H9 (cell line): ENCODE measurements around the gene MDH1. TPM values are rescaled to one million over a fixed set of nuclear protein-coding genes. Genes with fewer than 3 reads are reported as not detected.

Source experiments
- DNase-seq: peaks from one replicate; pipeline ENCODE4 v3.0.0-alpha.2; 2017
- H2AFZ ChIP-seq: one replicate; pipeline ENCODE4 v1.6.1; 2013; ENCODE audit warnings: mild to moderate bottlenecking, low read length, control low read depth, moderate library complexity
- H2AK5ac ChIP-seq: 2 replicates; pipeline ENCODE4 v1.6.1; 2013; ENCODE audit warnings: low read length, control low read depth, mixed read lengths; ENCODE audit not compliant: insufficient read length
- H2BK120ac ChIP-seq: one replicate; pipeline ENCODE4 v1.6.1; 2013; ENCODE audit warnings: low read depth, mild to moderate bottlenecking, low read length, control low read depth, inconsistent platforms; ENCODE audit not compliant: poor library complexity, severe bottlenecking
- H2BK12ac ChIP-seq: 2 replicates; pipeline ENCODE4 v1.6.1; 2013; ENCODE audit warnings: low read length, control low read depth, mixed read lengths, low read depth; ENCODE audit not compliant: insufficient read length
- H2BK15ac ChIP-seq: 2 replicates; pipeline ENCODE4 v1.6.1; 2013; ENCODE audit warnings: low read depth, low read length, control low read depth
- H2BK20ac ChIP-seq: one replicate; pipeline ENCODE4 v1.6.1; 2013; ENCODE audit warnings: low read depth, mild to moderate bottlenecking, low read length, control low read depth, inconsistent platforms; ENCODE audit not compliant: poor library complexity, severe bottlenecking
- H2BK5ac ChIP-seq: 2 replicates; pipeline ENCODE4 v1.6.1; 2013; ENCODE audit warnings: low read length, control low read depth, mixed read lengths; ENCODE audit not compliant: insufficient read length
- H3K14ac ChIP-seq: 2 replicates; pipeline ENCODE4 v1.6.1; 2013; ENCODE audit warnings: low read length, control low read depth; ENCODE audit not compliant: insufficient read depth
- H3K18ac ChIP-seq: 2 replicates; pipeline ENCODE4 v1.6.1; 2013; ENCODE audit warnings: low read depth, mild to moderate bottlenecking, mixed read lengths, low read length, control low read depth; ENCODE audit not compliant: insufficient read length
- H3K23ac ChIP-seq: 2 replicates; pipeline ENCODE4 v1.6.1; 2013; ENCODE audit warnings: low read length, control low read depth, mixed read lengths, low read depth; ENCODE audit not compliant: insufficient read length
- H3K23me2 ChIP-seq: 2 replicates; pipeline ENCODE4 v1.6.1; 2013; ENCODE audit warnings: low read depth, mild to moderate bottlenecking, mixed read lengths, low read length, control low read depth; ENCODE audit not compliant: insufficient read length, poor library complexity, severe bottlenecking
- H3K27ac ChIP-seq: 2 replicates; pipeline ENCODE4 v1.5.1; 2013; ENCODE audit warnings: low read length, control low read depth, mixed read lengths, low read depth; ENCODE audit not compliant: insufficient read length
- H3K27me3 ChIP-seq: 2 replicates; pipeline ENCODE4 v1.6.1; 2013; ENCODE audit warnings: low read length, control low read depth, inconsistent platforms; ENCODE audit not compliant: insufficient read depth
- H3K4ac ChIP-seq: 2 replicates; pipeline ENCODE4 v1.6.1; 2013; ENCODE audit warnings: low read depth, mild to moderate bottlenecking, control low read depth, inconsistent platforms, low read length, moderate library complexity
- H3K4me1 ChIP-seq: 2 replicates; pipeline ENCODE4 v1.6.1; 2013; ENCODE audit warnings: low read length, control low read depth, inconsistent platforms; ENCODE audit not compliant: insufficient read depth
- H3K4me2 ChIP-seq: 2 replicates; pipeline ENCODE4 v1.6.1; 2013; ENCODE audit warnings: low read length, control low read depth, mixed read lengths; ENCODE audit not compliant: insufficient read length, insufficient read depth
- H3K56ac ChIP-seq: 2 replicates; pipeline ENCODE4 v1.6.1; 2013; ENCODE audit warnings: low read depth, mild to moderate bottlenecking, mixed read lengths, low read length, control low read depth; ENCODE audit not compliant: insufficient read length
- H3K79me1 ChIP-seq: 2 replicates; pipeline ENCODE4 v1.6.1; 2013; ENCODE audit warnings: low read depth, mild to moderate bottlenecking, moderate library complexity, low read length, control low read depth, inconsistent platforms; ENCODE audit not compliant: insufficient read depth, poor library complexity, severe bottlenecking
- H3K79me2 ChIP-seq: 2 replicates; pipeline ENCODE4 v1.6.1; 2013; ENCODE audit warnings: low read length, control low read depth, inconsistent platforms; ENCODE audit not compliant: insufficient read depth
- H3K9ac ChIP-seq: 2 replicates; pipeline ENCODE4 v1.6.1; 2013; ENCODE audit warnings: low read length, control low read depth, mixed read lengths; ENCODE audit not compliant: insufficient read length; ENCODE audit errors: extremely low read depth
- H3K9me3 ChIP-seq: one replicate; pipeline ENCODE4 v1.6.1; 2013; ENCODE audit warnings: low read depth, low read length, inconsistent platforms; ENCODE audit not compliant: control insufficient read depth
- H3T11ph ChIP-seq: one replicate; pipeline ENCODE4 v1.6.1; 2013; ENCODE audit warnings: mild to moderate bottlenecking, low read length, control low read depth, inconsistent platforms
- H4K20me1 ChIP-seq: one replicate; pipeline ENCODE4 v1.6.1; 2013; ENCODE audit not compliant: control insufficient read depth, insufficient read length, insufficient read depth
- H4K5ac ChIP-seq: 2 replicates; pipeline ENCODE4 v1.6.1; 2013; ENCODE audit warnings: low read depth, mild to moderate bottlenecking, mixed read lengths, low read length, control low read depth; ENCODE audit not compliant: insufficient read length
- H4K8ac ChIP-seq: replicated peaks from 2 replicates; pipeline ENCODE4 v1.6.1; 2013; ENCODE audit warnings: low read length, control low read depth, mixed read lengths, low read depth; ENCODE audit not compliant: insufficient read length
- H4K91ac ChIP-seq: 2 replicates; pipeline ENCODE4 v1.6.1; 2013; ENCODE audit warnings: low read depth, mild to moderate bottlenecking, moderate library complexity, mixed read lengths, low read length, control low read depth; ENCODE audit not compliant: insufficient read length
- H3K27ac Mint-ChIP-seq, 3 experiments: 2 replicates in 2 of 3; 3 replicates in 1 of 3; pipeline ENCODE4 v1.8.0; 2020 to 2021; ENCODE audit warnings: mixed read lengths in 3 of 3, mild to moderate bottlenecking in 1 of 3, moderate library complexity in 1 of 3
- H3K27me3 Mint-ChIP-seq: 2 replicates; pipeline ENCODE4 v1.8.0; 2021; ENCODE audit warnings: low read depth, mild to moderate bottlenecking, moderate library complexity, mixed read lengths
- H3K36me3 Mint-ChIP-seq, 3 experiments: 2 replicates in 2 of 3; 3 replicates in 1 of 3; pipeline ENCODE4 v1.8.0; 2020 to 2021; ENCODE audit warnings: low read depth in 3 of 3, mixed read lengths in 3 of 3; ENCODE audit not compliant: insufficient read depth in 1 of 3
- H3K4me1 Mint-ChIP-seq, 2 experiments: 2 replicates each; pipeline ENCODE4 v1.8.0; 2020; ENCODE audit warnings: mixed read lengths in 2 of 2
- H3K4me3 Mint-ChIP-seq, 2 experiments: 2 replicates in 1 of 2; 3 replicates in 1 of 2; pipeline ENCODE4 v1.8.0; 2020 to 2021; ENCODE audit warnings: mild to moderate bottlenecking in 2 of 2, mixed read lengths in 2 of 2, moderate library complexity in 1 of 2
- H3K9me3 Mint-ChIP-seq, 2 experiments: 2 replicates in 1 of 2; 3 replicates in 1 of 2; pipeline ENCODE4 v1.8.0; 2020; ENCODE audit warnings: mild to moderate bottlenecking in 2 of 2, mixed read lengths in 2 of 2, moderate library complexity in 1 of 2
- WGBS: extraction: QIAGEN DNeasy Blood & Tissue Kit; methylation state at CpG from one replicate; pipeline ENCODE4 v1.1.7; 2013; ENCODE audit warnings: missing lambda C conversion rate, low lambda C conversion rate, mixed read lengths; ENCODE audit not compliant: insufficient read length; ENCODE audit errors: extremely low coverage; 5-methylcytosine and 5-hydroxymethylcytosine counted together
- total RNA-seq: library from RNA; stranded (reverse); gene quantifications from 2 replicates; pipeline ENCODE4 v1.2.1, GENCODE V29; 2021
- TF ChIP-seq, protein P1 (sequence below): fragments of 200-600 bp; sonication (generic); conservative IDR thresholded peaks from 3 replicates; pipeline ENCODE4 v1.8.0; 2021; ENCODE audit warnings: antibody characterized with exemption, mild to moderate bottlenecking

Gene MDH1
- total RNA-seq, 1 experiment from 2014 or later: 324 TPM

- Histone ChIP-seq H2BK15ac (no peak overlapping the region), H3K27ac (no peak overlapping the region), H3K4ac (no peak overlapping the region), H2BK12ac (no peak overlapping the region), H3K9me3 (no peaks in the 10 kb centered on the region), H3K18ac (no peak overlapping the region), H2BK20ac (no peak overlapping the region), H3K9ac (no peak overlapping the region), H4K20me1 (no peaks in the 10 kb centered on the region), H2BK5ac (no peak overlapping the region), H3K23me2 (peaks cover 19% of the 10 kb centered on the region), H3T11ph (no peak overlapping the region), H4K8ac (no peak overlapping the region), H3K27me3 (no peaks in the 10 kb centered on the region), H4K5ac (no peak overlapping the region), H3K79me1 (peaks cover 3% of the 10 kb centered on the region), H2AK5ac (no peak overlapping the region), H3K4me2 (no peak overlapping the region), H3K56ac (no peak overlapping the region), H3K14ac (no peak overlapping the region), H2AFZ (no peak overlapping the region), H2BK120ac (no peak overlapping the region), H4K91ac (no peak overlapping the region), H3K4me1 (0 out of 2 replicates have a peak, but pooled peaks cover 5% of the 10 kb centered on the region), H3K23ac (no peak overlapping the region), H3K79me2 (peaks cover 22% of the 10 kb centered on the region; the same call in 1 of the 2 replicates)
- Mint-ChIP-seq H3K4me3 (peak overlapping the region in 1 of 2 experiments; percentile 61; a peak in 2 of 5 replicates), H3K4me1 (peaks cover 50 to 63% of the 10 kb centered on the region in 2 experiments), H3K36me3 (peaks cover 18 to 46% (median 45%) of the 10 kb centered on the region in 3 experiments; a peak in 6 of 7 replicates), H3K27ac (peak overlapping the region in 1 of 3 experiments; percentile 43; a peak in 2 of 7 replicates), H3K9me3 (no peaks in the 10 kb centered on the region), H3K27me3 (no peaks in the 10 kb centered on the region)
- WGBS: no CpG with 5 or more reads among the region's 3 CpGs
- TF ChIP-seq, protein P1, sequence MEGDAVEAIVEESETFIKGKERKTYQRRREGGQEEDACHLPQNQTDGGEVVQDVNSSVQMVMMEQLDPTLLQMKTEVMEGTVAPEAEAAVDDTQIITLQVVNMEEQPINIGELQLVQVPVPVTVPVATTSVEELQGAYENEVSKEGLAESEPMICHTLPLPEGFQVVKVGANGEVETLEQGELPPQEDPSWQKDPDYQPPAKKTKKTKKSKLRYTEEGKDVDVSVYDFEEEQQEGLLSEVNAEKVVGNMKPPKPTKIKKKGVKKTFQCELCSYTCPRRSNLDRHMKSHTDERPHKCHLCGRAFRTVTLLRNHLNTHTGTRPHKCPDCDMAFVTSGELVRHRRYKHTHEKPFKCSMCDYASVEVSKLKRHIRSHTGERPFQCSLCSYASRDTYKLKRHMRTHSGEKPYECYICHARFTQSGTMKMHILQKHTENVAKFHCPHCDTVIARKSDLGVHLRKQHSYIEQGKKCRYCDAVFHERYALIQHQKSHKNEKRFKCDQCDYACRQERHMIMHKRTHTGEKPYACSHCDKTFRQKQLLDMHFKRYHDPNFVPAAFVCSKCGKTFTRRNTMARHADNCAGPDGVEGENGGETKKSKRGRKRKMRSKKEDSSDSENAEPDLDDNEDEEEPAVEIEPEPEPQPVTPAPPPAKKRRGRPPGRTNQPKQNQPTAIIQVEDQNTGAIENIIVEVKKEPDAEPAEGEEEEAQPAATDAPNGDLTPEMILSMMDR: no peak
- DNase-seq: no peak
Measured at GRCh38 chr2:63591566-63592175, 2.9 kb downstream of the MDH1 start.
